HL-60 (cell line): ENCODE data around the gene CDKL1.

ENCODE experiments used
- DNase-seq, 2 experiments: peaks; one replicate each; pipeline ENCODE4 v3.0.0-alpha.2; 2010 to 2020; ENCODE audit warnings: low read depth in 1 of 2, low spot score in 1 of 2
- H3K27ac ChIP-seq: fragments of 250-450 bp; sonication (Bioruptor Pico); replicated peaks from 2 replicates; pipeline ENCODE4 v1.5.1; 2020; ENCODE audit warnings: mild to moderate bottlenecking, moderate library complexity
- H3K27me3 ChIP-seq: fragments of 250-450 bp; sonication (Bioruptor Pico); 2 replicates; pipeline ENCODE4 v1.5.1; 2021; ENCODE audit warnings: mild to moderate bottlenecking, moderate library complexity; ENCODE audit not compliant: insufficient read depth, poor library complexity, severe bottlenecking
- H3K4me3 ChIP-seq: replicated peaks from 2 replicates; pipeline ENCODE4 v1.5.1; 2011; ENCODE audit warnings: mild to moderate bottlenecking, control low read depth, low read length; ENCODE audit not compliant: insufficient read depth
- GABPA ChIP-seq: IDR thresholded peaks from 2 replicates; pipeline ENCODE4 v1.6.1; 2012; ENCODE audit warnings: low read depth
- POLR2AphosphoS5 ChIP-seq: IDR thresholded peaks from 2 replicates; pipeline ENCODE4 v1.6.1; 2012; ENCODE audit warnings: low read depth
- SPI1 ChIP-seq: IDR thresholded peaks from 2 replicates; pipeline ENCODE4 v1.6.1; 2012; ENCODE audit warnings: low read depth, mild to moderate bottlenecking, borderline replicate concordance
- TF ChIP-seq, protein P1 (sequence below): IDR thresholded peaks from 2 replicates; pipeline ENCODE4 v1.6.1; 2012; ENCODE audit warnings: low read depth; ENCODE audit not compliant: insufficient replicate concordance
- TF ChIP-seq, protein P2 (sequence below): IDR thresholded peaks from one replicate; pipeline ENCODE4 v1.5.1; 2011; ENCODE audit warnings: low read length, control low read depth, inconsistent platforms; ENCODE audit not compliant: insufficient read depth

CDKL1 gene

DNA sequence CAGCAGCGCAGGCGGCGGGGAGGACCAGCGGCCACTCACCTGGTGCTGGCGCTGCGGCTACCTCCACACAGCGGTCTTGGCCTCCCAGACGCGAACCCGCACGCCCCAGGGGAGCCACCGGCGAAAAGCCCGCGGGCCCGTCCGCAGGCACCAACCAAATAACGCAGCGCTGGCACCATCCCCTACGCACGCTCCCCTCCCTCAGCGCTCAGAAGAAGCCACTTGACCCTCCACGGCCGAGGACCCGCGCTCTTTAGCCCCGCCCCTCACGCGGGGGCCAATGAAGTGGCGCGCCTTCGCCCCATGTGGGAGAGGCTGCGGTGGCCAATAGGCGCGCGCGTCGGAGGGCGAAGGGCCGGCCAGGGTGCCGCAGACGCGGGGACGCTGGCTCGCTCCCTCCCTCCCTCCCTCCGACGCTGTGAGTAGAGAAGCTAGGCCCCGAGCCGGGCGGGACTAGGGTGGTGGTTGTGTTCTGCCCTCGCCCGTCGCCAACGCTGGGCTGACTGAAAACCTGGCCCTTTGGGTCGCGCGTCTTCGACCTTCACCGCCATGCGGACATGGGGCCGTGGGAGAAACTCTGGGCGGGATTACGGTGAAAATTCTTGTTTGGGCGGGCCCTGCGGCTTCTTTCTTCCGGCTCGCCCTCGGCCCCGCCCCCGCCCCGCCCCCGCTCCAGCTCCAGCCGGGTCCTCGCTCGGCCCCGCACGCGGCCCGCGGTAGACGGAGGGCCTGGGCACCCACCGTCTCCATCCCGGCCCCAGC, 84.5 kb downstream of the CDKL1 start, which contains the start of the genes DMAC2L and L2HGDH:
TSS of gene DMAC2L (plus strand) at position 353 of the 762 bp plus-strand sequence. CDS start 9,164 bp downstream, outside the sequence.
TSS of gene L2HGDH (minus strand) at position 258 of the 762 bp plus-strand sequence. CDS start at position 179, 79 bp downstream.
- Histone ChIP-seq H3K4me3 (peak within 1 kb of the TSS; percentile 79), H3K27me3 (no peaks in the 10 kb centered on the region), H3K27ac (peak within 1 kb of the TSS; percentile 94)
- DNase-seq: peak; percentile 74 to 94
- TF ChIP-seq, protein P1, sequence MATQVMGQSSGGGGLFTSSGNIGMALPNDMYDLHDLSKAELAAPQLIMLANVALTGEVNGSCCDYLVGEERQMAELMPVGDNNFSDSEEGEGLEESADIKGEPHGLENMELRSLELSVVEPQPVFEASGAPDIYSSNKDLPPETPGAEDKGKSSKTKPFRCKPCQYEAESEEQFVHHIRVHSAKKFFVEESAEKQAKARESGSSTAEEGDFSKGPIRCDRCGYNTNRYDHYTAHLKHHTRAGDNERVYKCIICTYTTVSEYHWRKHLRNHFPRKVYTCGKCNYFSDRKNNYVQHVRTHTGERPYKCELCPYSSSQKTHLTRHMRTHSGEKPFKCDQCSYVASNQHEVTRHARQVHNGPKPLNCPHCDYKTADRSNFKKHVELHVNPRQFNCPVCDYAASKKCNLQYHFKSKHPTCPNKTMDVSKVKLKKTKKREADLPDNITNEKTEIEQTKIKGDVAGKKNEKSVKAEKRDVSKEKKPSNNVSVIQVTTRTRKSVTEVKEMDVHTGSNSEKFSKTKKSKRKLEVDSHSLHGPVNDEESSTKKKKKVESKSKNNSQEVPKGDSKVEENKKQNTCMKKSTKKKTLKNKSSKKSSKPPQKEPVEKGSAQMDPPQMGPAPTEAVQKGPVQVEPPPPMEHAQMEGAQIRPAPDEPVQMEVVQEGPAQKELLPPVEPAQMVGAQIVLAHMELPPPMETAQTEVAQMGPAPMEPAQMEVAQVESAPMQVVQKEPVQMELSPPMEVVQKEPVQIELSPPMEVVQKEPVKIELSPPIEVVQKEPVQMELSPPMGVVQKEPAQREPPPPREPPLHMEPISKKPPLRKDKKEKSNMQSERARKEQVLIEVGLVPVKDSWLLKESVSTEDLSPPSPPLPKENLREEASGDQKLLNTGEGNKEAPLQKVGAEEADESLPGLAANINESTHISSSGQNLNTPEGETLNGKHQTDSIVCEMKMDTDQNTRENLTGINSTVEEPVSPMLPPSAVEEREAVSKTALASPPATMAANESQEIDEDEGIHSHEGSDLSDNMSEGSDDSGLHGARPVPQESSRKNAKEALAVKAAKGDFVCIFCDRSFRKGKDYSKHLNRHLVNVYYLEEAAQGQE: no peak
- no peak for TF ChIP-seq GABPA
- TF ChIP-seq, protein P2, sequence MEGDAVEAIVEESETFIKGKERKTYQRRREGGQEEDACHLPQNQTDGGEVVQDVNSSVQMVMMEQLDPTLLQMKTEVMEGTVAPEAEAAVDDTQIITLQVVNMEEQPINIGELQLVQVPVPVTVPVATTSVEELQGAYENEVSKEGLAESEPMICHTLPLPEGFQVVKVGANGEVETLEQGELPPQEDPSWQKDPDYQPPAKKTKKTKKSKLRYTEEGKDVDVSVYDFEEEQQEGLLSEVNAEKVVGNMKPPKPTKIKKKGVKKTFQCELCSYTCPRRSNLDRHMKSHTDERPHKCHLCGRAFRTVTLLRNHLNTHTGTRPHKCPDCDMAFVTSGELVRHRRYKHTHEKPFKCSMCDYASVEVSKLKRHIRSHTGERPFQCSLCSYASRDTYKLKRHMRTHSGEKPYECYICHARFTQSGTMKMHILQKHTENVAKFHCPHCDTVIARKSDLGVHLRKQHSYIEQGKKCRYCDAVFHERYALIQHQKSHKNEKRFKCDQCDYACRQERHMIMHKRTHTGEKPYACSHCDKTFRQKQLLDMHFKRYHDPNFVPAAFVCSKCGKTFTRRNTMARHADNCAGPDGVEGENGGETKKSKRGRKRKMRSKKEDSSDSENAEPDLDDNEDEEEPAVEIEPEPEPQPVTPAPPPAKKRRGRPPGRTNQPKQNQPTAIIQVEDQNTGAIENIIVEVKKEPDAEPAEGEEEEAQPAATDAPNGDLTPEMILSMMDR: no peak

DNA sequence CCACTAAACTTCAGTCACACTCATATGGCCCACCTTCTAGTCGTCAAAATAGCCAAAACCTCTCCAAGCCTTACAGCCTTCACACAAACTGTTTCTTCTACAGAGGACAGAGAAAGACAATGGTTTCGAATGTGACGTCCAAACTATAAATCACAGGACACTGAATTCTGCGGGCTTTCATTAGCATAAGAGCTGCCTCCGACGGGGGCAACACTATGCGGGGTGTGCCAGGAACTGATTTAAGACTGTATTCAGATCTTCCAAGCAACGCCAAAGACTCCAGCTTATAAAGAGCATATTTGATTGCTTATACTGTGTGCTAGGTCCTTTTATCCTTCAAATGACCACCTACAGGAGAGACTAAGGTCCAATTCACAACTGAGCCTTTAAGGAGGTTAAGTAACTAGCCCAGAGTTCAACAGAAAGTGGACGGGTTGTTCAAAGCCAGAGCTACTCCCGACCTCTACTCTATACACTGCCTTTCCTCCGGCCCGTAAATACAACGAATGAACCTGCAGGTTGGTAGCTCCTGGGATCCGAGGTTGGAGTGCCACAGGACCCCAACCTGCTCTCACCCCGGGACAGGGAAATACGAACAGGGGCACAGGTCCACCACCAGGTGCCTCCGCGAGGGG, 85.2 kb downstream of the CDKL1 start:
- H3K27ac ChIP-seq: peak overlapping the region; percentile 94

DNA sequence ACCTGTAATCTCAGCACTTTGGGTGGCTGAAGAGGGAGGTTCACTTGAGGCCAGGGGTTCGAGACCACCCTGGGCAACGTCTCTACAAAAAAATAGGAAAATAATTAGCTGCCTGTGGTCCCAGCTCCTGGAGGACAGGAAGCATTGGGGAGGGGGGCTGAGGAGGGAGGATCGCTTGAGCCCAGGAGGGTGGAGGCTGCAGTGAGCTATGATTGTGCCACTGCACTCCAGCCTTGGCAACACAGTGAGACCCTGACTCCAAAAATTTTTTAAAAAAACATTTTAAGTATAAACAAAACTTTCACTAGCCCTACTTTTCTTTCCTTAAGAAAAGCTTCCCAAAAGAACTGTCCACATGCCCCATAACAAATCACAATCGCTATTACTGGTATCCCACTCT, 86.2 kb downstream of the CDKL1 start:
- no peak for DNase-seq
- no peaks in the 10 kb centered on the region for H3K27me3 ChIP-seq
- TF ChIP-seq SPI1 (no peak), POLR2AphosphoS5 (no peak), GABPA (no peak)
- TF ChIP-seq, protein P2: no peak
- TF ChIP-seq, protein P1: no peak
- no peak overlapping the region for H3K4me3 ChIP-seq
- H3K27ac ChIP-seq: no peak overlapping the region

More for the DNA sequence above, 85.2 kb downstream of the CDKL1 start:
- Histone ChIP-seq H3K27me3 (no peaks in the 10 kb centered on the region), H3K4me3 (peak overlapping the region; percentile 79)
- no peak for DNase-seq
- TF ChIP-seq POLR2AphosphoS5: no peak
- TF ChIP-seq, protein P2: peak; percentile 6
